HepG2 (cell line): ENCODE measurements around the gene SRCAP. TPM values are rescaled to one million over a fixed set of nuclear protein-coding genes. Genes with fewer than 3 reads are reported as not detected.

Experiments used
- CREM ChIP-seq, 2 experiments: sonication (generic) in 1 of 2; formaldehyde crosslinking in 1 of 2; IDR thresholded peaks; 2 replicates each; pipeline versions ENCODE4 v1.4.0 to v1.6.1; 2016 to 2020; ENCODE audit warnings: antibody characterized with exemption in 1 of 2, mild to moderate bottlenecking in 1 of 2, missing genetic modification reagents in 1 of 2
- DR1 ChIP-seq: sonication (generic); formaldehyde crosslinking; IDR thresholded peaks from 2 replicates; pipeline ENCODE4 v1.8.0; 2021; ENCODE audit warnings: mild to moderate bottlenecking, missing genetic modification reagents, inconsistent platforms
- GATA4 ChIP-seq: sonication (generic); IDR thresholded peaks from 2 replicates; pipeline ENCODE4 v1.6.1; 2016; ENCODE audit warnings: antibody characterized with exemption, low read depth, borderline replicate concordance
- HMG20A ChIP-seq: IDR thresholded peaks from 2 replicates; pipeline ENCODE4 v1.6.1; 2016; ENCODE audit warnings: borderline replicate concordance
- HOXD1 ChIP-seq: sonication (generic); formaldehyde crosslinking; IDR thresholded peaks from 2 replicates; pipeline ENCODE4 v1.5.0; 2020; ENCODE audit warnings: missing genetic modification reagents
- NCOA5 ChIP-seq: sonication (generic); formaldehyde crosslinking; IDR thresholded peaks from 2 replicates; pipeline ENCODE4 v1.4.0; 2020; ENCODE audit warnings: missing genetic modification reagents
- NFYB ChIP-seq: sonication (generic); formaldehyde crosslinking; IDR thresholded peaks from 2 replicates; pipeline ENCODE4 v1.4.0; 2020; ENCODE audit warnings: missing genetic modification reagents
- POLR2AphosphoS2 ChIP-seq: IDR thresholded peaks from 2 replicates; pipeline ENCODE4 v1.6.1; 2011; ENCODE audit warnings: low read depth, low read length, improper control_type of control experiment
- SP4 ChIP-seq: sonication (generic); formaldehyde crosslinking; IDR thresholded peaks from 2 replicates; pipeline ENCODE4 v1.8.1; 2023; ENCODE audit warnings: mild to moderate bottlenecking, missing genetic modification reagents
- TEAD2 ChIP-seq: sonication (generic); formaldehyde crosslinking; IDR thresholded peaks from 2 replicates; pipeline ENCODE4 v1.9.0; 2021; ENCODE audit warnings: missing genetic modification reagents
- YEATS2 ChIP-seq: sonication (generic); formaldehyde crosslinking; IDR thresholded peaks from 2 replicates; pipeline ENCODE4 v1.4.0; 2020; ENCODE audit warnings: missing genetic modification reagents, borderline replicate concordance
- ZFP62 ChIP-seq: sonication (generic); formaldehyde crosslinking; IDR thresholded peaks from 2 replicates; pipeline ENCODE4 v1.4.0; 2020; ENCODE audit warnings: missing genetic modification reagents
- ZNF782 ChIP-seq: sonication (generic); formaldehyde crosslinking; IDR thresholded peaks from 2 replicates; pipeline ENCODE4 v1.4.0; 2020; ENCODE audit warnings: missing genetic modification reagents, mild to moderate bottlenecking, borderline replicate concordance
- polyA plus RNA-seq, 8 experiments: library from polyadenylated mRNA; depleted of rRNA in 3 of 8; stranded (reverse) in 7 of 8; unstranded in 1 of 8; fragments of >200 nt; fragmentation: Illumina TruSeq in 4 of 8; extraction: Trizol in 4 of 8; gene quantifications; 2 replicates each; pipeline versions ENCODE4 v1.2.1 to v1.2.3, GENCODE V29; 2011 to 2016; ENCODE audit warnings: low read depth in 4 of 8, missing spikeins in 1 of 8, mixed read lengths in 1 of 8; ENCODE audit not compliant: insufficient read depth in 1 of 8
- total RNA-seq, 5 experiments: library from RNA; depleted of rRNA; stranded (reverse); fragments of >200 nt; fragmentation: Illumina TruSeq; extraction: Trizol; gene quantifications; 2 replicates each; pipeline ENCODE4 v1.2.3, GENCODE V29; 2016; ENCODE audit warnings: low read depth in 1 of 5
- TF ChIP-seq, protein P1 (sequence below), 2 experiments: fragments of 450-650 bp in 1 of 2; sonication (generic) in 1 of 2; formaldehyde crosslinking in 1 of 2; IDR thresholded peaks; 2 replicates each; pipeline versions ENCODE4 v1.6.1 to v1.8.0; 2016 to 2022; ENCODE audit warnings: antibody characterized with exemption in 1 of 2, mild to moderate bottlenecking in 1 of 2, missing genetic modification reagents in 1 of 2
- TF ChIP-seq, protein P2 (sequence below): IDR thresholded peaks from 2 replicates; pipeline ENCODE4 v1.6.1; 2016
- TF ChIP-seq, protein P3 (sequence below): sonication (generic); formaldehyde crosslinking; IDR thresholded peaks from 2 replicates; pipeline ENCODE4 v1.4.0; 2020; ENCODE audit warnings: missing genetic modification reagents

The SRCAP gene
- total and polyA plus RNA-seq, 2 of the 13 experiments (the other 11 are each of a cell fraction or from before 2014, with no cell fraction given) = 4.9 to 9.0 TPM

DNA sequence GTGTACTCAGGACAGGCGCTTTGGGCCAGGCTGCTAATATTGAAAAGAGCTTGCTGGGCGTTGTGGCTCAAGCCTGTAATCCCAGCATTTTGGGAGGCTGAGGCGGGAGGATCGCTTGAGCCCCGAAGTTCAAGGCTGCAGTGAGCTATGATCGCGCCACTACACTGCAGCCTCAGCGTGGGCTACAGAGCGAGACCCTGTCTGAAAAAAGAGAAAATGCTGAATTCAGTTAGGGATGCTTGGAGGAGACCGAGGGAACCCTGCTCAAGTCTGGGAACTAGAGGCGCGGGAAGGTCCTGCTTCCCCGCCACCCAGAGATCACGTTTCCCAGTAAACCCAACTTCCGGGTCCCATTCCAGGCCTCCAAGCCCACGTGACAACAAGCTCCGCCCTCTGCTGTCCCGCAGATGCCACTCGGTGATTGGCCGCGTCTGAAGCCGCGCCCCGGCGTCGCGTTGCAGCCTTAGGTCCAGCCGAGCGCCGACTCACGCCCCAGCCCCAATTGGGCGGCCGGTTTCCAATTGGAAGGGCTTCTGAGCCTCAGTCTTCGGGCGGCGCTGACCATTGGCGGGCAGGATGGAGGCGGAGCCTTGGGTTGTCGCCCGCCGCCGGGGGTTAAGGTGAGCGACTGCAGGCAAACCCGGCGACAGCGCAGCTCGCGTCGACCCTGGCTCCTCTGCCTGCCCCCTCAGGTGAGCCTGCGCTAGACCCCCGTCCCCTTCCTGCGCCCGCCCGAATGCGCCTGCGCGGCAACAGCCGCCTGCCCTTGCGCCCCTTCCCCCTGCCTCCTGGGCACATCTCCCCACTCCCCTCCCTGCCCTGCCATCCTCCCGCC lies 49.0 kb downstream of the SRCAP start, which contains the start of gene PHKG2 (continued):
- TF ChIP-seq, protein P1, sequence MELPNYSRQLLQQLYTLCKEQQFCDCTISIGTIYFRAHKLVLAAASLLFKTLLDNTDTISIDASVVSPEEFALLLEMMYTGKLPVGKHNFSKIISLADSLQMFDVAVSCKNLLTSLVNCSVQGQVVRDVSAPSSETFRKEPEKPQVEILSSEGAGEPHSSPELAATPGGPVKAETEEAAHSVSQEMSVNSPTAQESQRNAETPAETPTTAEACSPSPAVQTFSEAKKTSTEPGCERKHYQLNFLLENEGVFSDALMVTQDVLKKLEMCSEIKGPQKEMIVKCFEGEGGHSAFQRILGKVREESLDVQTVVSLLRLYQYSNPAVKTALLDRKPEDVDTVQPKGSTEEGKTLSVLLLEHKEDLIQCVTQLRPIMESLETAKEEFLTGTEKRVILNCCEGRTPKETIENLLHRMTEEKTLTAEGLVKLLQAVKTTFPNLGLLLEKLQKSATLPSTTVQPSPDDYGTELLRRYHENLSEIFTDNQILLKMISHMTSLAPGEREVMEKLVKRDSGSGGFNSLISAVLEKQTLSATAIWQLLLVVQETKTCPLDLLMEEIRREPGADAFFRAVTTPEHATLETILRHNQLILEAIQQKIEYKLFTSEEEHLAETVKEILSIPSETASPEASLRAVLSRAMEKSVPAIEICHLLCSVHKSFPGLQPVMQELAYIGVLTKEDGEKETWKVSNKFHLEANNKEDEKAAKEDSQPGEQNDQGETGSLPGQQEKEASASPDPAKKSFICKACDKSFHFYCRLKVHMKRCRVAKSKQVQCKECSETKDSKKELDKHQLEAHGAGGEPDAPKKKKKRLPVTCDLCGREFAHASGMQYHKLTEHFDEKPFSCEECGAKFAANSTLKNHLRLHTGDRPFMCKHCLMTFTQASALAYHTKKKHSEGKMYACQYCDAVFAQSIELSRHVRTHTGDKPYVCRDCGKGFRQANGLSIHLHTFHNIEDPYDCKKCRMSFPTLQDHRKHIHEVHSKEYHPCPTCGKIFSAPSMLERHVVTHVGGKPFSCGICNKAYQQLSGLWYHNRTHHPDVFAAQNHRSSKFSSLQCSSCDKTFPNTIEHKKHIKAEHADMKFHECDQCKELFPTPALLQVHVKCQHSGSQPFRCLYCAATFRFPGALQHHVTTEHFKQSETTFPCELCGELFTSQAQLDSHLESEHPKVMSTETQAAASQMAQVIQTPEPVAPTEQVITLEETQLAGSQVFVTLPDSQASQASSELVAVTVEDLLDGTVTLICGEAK (IDR thresholded peaks at IDR 0.05) = no peak
- TF ChIP-seq, protein P1 (CRISPR knock-in tag; IDR thresholded peaks at IDR 0.05) = peak; percentile 46; the same call in 1 of the 2 replicates
- TF ChIP-seq, protein P2, sequence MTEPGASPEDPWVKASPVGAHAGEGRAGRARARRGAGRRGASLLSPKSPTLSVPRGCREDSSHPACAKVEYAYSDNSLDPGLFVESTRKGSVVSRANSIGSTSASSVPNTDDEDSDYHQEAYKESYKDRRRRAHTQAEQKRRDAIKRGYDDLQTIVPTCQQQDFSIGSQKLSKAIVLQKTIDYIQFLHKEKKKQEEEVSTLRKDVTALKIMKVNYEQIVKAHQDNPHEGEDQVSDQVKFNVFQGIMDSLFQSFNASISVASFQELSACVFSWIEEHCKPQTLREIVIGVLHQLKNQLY = no peak
- TF ChIP-seq SP4 (CRISPR knock-in tag) (peak; percentile 88), POLR2AphosphoS2 (peak; percentile 70; the same call in 1 of the 2 replicates), TEAD2 (no peak), YEATS2 (CRISPR knock-in tag) (peak; percentile 83), ZNF782 (CRISPR knock-in tag) (peak; percentile 46; the same call in 1 of the 2 replicates), DR1 (CRISPR knock-in tag) (peak; percentile 87), HMG20A (no peak), CREM (IDR thresholded peaks at IDR 0.05) (peak; percentile 60; the same call in 1 of the 2 replicates), CREM (CRISPR knock-in tag; IDR thresholded peaks at IDR 0.05) (no peak), GATA4 (peak; percentile 75; the same call in 1 of the 2 replicates), ZFP62 (CRISPR knock-in tag) (0 out of 2 replicates have a peak, but pooled peaks have one; percentile 11), HOXD1 (peak; percentile 90), NCOA5 (CRISPR knock-in tag) (no peak), NFYB (CRISPR knock-in tag) (peak; percentile 94)
- TF ChIP-seq, protein P3, sequence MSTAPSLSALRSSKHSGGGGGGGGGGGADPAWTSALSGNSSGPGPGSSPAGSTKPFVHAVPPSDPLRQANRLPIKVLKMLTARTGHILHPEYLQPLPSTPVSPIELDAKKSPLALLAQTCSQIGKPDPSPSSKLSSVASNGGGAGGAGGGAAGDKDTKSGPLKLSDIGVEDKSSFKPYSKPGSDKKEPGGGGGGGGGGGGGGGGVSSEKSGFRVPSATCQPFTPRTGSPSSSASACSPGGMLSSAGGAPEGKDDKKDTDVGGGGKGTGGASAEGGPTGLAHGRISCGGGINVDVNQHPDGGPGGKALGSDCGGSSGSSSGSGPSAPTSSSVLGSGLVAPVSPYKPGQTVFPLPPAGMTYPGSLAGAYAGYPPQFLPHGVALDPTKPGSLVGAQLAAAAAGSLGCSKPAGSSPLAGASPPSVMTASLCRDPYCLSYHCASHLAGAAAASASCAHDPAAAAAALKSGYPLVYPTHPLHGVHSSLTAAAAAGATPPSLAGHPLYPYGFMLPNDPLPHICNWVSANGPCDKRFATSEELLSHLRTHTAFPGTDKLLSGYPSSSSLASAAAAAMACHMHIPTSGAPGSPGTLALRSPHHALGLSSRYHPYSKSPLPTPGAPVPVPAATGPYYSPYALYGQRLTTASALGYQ (CRISPR knock-in tag) = no peak; the same call in 1 of the 2 replicates
